HG02798 (cell line): ENCODE results near the gene CNTD1.

Experiments used
- ATAC-seq: cut with Tn5 transposase; IDR thresholded peaks from one replicate; pipeline ENCODE4 v1.9.1; 2021; ENCODE audit warnings: mild to moderate bottlenecking; ENCODE audit not compliant: unreplicated experiment, poor library complexity

CNTD1 gene

DNA sequence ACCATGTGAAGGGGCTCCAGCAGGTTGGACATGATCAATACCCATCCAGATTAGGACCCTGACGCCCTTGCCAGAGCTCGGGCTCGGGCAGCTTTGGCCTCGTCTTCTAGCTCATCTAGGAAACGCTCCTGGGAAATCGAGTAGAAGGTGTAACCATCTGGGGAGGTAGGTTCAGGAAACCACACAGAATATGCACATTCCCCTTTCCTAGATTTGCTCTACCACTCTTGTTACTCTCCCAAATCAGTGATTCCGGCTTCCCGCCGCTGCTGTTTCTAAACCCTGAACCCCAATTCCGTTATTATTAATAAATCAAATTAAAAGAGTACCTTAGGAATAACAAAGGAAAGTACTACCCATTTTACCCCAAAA is 664 bp upstream of the CNTD1 start:
- ATAC-seq = no peak

DNA sequence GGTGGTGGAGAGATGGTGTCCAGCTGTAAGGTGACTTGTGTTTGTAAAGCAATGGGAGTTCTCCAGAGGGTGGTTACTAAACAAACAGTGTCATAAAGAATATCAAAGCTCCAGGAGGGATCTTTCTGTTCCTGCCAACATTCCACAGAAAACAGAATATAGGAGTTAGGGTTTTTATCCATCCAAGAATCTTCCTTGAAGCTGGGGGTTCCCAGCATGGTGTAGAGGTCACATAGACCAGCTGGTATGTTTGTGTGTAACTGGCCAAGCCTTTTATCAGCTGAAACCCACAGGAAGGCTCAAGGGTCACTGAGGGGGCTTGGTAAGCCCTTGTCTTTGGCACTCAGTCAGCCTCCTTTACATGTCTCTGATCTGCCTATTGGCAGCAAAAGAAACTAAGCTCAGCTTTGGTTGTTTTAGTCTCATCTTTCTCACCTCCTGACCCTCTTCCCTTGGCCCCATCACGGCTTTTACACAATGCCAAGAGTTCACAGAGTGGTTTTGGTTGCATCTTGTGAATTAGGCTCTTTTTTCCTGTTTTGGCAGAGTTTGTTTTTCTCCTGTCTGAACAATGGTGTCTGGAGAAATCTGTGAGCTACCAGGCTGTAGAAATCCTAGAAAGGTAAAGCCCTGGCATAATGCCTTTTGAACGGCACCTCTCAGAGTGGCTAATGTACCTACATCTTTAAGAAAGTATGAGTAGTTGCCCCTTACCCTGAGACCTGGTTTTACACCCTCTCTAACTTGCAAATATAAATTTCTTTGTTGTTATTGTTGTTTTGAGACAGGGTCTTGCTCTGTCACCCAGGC is 4.6 kb downstream of the CNTD1 start:
- ATAC-seq = no peak

GRCh38 chr17:42804918-42805367 is 6.3 kb downstream of the CNTD1 start:
- ATAC-seq = no peak

DNA sequence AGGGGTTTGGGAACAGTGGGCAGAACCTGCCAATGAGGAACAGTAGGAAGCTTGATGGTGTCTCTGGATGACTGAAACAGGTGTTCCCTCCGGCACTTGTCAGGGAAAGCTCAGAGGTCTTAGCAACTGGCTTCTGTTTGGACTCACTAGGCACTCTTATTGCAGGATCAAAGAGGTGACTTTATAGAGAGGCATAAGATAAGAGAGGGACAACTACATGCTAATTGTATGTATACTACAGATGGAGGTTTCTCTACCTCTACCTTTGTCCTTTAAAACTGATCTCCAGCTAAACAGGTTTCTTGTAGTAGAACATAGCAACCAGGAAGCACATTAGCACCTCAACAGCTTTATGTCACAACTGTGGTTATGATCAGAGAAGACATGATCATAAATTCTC is 7.6 kb downstream of the CNTD1 start:
- ATAC-seq = no peak

- no peak for ATAC-seq
These were observed 10.6 kb downstream of the CNTD1 start for GRCh38 chr17:42809250-42809649.

DNA sequence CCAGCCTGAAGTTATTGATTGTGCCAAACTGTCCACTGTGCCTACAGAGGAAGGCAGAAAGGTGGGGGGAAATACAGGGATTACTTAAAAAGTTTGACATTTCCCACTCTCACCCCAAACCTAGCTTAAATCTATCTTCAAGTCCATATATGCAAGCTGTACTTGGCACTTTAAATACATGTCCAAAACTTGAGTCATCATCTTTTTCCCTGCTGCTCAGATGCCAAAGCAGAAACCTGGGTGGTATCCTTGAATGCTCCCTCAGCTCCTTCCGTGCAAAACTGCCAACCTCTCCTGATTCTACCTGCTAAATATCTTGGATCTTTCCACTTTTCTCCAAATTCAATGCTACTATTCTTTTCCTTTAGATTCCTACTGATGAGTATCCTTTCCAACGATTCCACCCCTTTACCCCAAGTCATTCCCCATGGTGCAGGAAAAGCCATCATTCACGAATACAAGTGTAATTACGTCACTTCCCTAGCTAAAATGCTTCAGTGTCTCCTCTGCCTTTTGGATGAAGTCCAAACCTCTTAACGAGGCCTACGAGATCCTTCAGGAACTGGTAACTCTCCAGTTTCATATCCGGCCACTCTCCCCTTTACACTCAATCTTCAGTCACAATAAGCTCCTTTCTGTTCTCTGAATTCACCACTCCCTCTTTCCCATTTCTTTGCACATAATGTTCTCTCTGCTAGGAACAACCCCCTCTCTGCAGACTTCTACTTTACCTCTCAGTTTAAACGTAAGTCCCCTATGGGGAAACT is 16.2 kb downstream of the CNTD1 start:
- no peak for ATAC-seq

GRCh38 chr17:42817866-42818265 is 19.2 kb downstream of the CNTD1 start:
- no peak for ATAC-seq

- ATAC-seq = no peak
These were observed 19.7 kb downstream of the CNTD1 start for GRCh38 chr17:42818379-42818778.

DNA sequence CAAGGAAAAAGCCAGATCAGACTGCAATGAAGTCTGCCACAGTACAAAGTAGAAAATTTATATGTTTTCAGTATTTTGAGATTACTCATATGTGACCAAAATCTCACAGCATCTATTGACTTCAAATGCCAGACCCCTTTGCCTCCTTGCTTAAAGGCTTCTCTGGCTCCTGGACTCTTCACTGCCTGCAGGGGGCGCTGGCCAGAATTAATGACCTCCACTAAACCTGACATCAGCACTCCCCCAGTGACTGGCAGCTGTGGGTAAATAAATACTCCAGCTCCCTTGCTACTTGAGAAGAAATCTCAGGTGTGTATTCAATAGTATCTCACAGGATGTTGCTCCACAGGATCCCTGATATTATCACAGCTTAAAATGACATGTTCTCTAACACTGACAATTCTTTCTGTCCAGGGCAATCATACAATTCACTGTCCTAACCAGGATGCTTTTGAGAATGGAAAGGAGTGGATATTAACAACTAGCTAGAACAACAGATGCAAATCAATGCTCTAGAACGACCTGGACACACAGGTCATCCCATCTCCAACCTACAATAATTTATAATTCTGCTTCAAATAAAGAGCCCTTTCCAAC is 21.4 kb downstream of the CNTD1 start:
- ATAC-seq = no peak

DNA sequence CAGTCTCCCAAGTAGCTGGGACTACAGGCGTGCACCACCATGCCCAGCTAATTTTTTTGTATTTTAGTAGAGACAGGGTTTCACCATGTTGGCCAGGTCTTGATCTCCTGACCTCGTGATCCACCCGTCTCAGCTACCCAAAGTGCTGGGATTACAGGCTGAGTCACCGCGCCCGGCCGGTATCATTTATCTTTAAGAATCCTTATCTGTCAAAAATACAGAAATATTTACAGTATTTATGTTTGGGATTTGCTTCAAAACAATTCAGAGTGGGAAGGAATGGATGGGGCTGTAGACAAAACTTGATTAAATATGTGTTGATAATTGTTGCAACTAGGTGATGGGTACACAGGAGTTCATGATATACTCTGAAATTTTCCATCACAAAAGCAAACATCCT is 22.5 kb downstream of the CNTD1 start:
- no peak for ATAC-seq

DNA sequence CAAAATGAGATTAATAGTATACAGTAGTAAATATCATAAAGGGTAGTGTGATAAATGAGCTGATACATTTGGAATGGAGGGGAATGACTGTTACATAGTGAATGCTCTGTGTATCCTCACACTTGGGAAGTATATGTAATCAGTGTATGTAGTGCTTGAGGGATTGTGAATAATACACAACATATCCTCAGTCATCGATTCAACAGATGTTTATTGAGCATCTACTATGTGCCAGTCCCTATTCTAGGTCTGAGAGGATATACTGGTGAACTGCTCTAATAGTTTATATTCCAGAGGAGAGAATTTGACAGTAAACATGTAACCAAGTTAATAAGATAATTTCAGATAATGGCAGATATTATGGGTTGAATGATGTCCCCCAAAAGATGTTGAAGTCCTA is 28.8 kb downstream of the CNTD1 start:
- no peak for ATAC-seq

GRCh38 chr17:42830971-42831370 is 32.3 kb downstream of the CNTD1 start:
- ATAC-seq = no peak

- ATAC-seq = peak; percentile 18
These were observed 33.7 kb downstream of the CNTD1 start for GRCh38 chr17:42832213-42832933.

DNA sequence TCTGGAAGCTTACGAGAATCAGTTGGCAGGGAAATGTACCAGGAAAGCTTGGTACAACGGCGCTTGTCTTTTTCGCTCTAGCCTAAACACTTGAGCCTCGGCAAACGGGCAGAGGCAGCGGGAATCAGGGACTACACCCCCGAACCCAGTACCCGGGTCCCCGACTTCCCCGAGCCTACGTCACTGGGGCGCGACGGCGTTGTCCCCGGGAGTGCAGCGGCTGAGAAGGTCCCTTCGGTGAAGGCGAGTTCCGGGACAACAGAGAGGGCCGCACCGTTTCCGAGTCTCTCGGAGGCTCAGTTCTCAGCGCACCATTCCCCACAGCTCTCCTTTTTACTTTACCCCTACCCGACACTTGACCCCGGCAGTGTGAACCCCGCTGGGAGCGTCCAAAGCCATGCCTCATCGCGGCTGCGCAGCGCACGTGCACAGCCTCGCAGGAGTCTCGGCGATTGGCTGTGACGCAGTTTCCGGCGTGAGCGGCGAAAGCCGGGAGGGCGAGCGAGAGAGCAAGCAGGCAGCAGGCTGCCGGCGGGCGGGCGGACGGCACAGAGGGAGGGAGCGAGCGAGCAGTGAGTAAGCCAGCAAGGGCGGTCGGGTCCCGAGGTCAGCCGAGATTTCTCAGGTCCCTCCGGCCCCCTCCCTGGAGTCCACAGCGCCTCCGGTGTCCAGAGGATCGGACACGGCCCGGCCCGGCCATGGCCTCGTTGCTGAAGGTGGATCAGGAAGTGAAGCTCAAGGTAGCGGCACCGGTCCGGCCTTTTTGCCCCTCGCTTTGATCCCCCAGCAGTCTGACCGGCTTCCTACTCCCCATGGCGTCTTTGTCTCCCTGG is 34.5 kb downstream of the CNTD1 start, which contains the start of gene PSME3:
Gene PSME3 (plus strand): TSS at position 464 of the 833 bp plus-strand sequence. CDS start 235 bp downstream, at position 699.
- peak; percentile 90 for ATAC-seq

- no peak for ATAC-seq
These were observed 35.2 kb downstream of the CNTD1 start for GRCh38 chr17:42833767-42834422.

- ATAC-seq = no peak
These were observed 37.1 kb downstream of the CNTD1 start for GRCh38 chr17:42835732-42836131.

DNA sequence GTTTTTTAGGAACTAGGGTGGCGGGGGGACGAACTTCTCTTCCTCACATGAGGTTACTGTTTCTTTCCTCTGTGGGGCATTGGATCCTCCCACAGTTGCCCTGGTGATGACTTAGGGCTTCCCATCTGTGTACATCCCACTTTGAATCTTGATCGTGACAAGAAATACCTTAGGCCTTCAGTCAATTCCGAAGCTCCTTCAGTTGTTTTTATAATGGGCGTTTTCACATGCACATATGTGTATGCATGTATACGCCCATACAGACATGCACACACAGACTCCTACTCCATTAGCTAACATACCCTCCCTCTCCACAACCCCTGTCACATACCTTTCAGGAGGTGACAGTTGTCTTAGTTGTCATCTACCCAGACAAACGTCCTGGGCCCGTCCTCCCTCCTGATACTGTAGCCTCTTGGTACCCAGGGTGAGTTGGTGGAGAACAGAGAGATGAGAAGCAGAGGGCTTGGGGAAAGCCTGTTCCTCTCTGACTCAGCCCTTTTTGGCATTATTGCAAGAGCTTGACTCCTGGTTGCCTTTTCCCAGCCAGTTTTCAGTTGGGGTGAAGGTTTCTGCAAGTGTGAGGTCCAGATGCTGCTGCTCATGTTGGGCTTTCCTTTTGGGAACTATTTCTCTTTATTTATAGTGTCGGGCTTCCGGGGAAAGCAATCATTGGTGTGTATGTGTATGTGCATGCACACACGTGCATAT is 43.5 kb downstream of the CNTD1 start:
- no peak for ATAC-seq

DNA sequence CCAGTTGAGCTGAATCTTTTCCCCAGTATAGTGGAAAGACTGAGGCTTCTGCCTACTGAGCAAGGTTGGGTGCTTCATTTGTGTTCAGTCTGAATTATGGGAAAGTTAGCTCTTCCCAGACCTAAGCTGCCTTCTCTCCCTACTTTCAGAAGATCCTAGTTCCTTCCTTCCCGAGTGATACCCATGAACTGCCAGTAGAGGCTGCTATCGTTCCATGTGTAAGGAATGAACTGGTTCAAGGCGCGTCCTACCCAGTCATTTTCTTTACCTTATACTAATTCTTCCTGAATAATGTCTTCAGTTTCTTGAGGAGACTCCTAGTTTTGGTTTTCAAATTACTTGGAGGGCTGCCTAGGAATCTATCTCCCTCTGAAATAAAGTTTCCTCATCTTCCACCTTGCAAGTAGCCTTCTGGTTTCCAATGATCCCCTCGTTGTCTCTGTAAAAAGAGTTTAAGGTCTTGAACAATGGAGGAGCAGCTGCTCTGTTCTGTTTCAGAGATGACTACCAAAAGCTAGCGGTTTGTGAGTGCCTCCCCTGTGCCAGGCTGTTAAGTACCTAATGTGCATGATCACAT is 44.8 kb downstream of the CNTD1 start:
- ATAC-seq = no peak
